GM21360 (cell line): ENCODE measurements around the gene LHX1.

ENCODE experiments used
- ATAC-seq: cut with Tn5 transposase; IDR thresholded peaks from one replicate; pipeline ENCODE4 v1.9.1; 2021; ENCODE audit warnings: mild to moderate bottlenecking, moderate library complexity; ENCODE audit not compliant: unreplicated experiment

LHX1 gene

DNA sequence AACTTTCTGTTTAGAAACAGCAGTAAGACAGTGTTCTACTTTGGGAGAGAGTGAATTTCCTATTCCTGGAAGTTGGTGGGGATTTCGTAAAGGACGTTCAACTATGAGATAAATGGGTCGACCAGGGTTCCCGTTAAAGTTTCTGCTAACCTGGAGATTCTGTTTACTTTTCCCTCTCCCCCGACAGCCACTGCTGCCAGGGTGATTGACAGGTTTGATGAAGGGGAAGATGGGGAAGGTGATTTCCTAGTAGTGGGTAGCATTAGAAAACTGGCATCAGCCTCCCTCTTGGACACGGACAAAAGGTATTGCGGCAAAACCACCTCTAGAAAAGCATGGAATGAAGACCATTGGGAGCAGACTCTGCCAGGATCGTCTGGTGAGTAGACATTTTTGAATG is 12.8 kb downstream of the LHX1 start:
- no peak for ATAC-seq

DNA sequence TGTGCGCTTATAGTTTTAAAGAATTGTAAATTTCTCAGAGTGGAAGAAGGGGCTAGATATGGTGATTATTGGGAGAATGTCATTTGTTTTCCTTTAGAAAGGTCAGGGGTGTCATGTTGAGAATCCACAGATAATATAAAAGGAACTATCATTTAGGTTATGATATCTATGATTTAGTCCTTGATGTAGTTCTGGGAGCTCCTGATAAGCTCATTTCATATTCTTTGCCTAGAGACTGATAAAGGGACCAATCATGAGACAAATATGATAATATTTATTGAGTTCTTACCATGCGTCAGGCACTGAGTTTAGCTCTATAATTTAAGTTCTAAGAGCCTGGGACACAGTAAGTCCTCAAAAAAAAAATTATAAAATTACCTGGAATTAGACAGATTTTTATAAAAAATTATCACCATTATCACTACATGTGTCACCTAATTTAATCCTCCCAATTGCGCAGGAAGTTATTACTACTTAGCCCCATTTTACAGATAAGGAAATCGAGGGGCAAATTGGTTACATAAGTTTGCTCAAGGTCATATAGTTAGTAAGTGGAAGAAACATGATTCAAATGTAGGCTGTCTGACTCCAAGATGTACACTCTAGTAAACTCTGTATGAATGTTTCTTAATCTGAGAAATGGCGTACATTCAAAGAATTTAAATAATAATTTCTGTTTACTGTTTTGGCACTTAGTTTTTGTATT is 14.0 kb downstream of the LHX1 start:
- ATAC-seq = no peak

DNA sequence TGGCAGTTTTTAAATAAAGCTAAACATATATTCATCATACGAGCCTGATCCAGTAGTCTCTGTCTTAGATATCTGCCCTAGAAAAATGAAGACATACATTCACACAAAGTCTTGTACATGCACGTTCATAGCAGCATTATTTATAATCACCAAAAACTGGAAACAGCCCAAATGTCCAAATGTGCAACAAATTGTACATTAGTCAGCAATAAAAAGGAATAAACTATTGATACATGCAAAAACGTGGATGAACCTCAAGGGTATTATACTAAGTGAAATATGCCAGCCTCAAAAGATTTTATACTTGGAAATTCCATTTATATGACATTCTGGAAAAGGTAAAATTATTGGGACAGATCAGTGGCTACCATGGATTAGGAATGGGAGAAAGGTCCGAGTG is 34.2 kb downstream of the LHX1 start:
- ATAC-seq = no peak

GRCh38 chr17:36972186-36972700 is 35.0 kb downstream of the LHX1 start:
- no peak for ATAC-seq

DNA sequence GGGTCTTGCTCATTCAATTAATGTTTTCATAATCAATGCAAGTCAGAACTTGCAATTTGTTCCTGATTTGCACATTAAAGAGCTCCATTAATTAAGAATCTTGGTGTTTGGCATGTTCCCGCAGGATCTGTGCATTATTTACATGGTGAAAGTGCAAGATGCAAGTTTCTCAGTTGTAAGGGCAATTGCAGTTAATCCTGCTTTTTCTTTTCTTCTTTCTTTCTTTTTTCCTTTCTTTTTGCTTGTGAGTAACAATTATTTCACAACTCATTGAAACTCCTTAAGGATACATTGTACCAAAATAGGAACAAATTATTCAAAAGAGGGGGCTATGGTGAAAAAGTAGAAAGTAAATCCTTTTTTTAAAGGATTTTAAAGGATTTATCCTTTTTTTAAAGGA is 35.6 kb downstream of the LHX1 start:
- ATAC-seq = no peak

- ATAC-seq = no peak
Measured at GRCh38 chr17:36975922-36976515, 38.7 kb downstream of the LHX1 start.

DNA sequence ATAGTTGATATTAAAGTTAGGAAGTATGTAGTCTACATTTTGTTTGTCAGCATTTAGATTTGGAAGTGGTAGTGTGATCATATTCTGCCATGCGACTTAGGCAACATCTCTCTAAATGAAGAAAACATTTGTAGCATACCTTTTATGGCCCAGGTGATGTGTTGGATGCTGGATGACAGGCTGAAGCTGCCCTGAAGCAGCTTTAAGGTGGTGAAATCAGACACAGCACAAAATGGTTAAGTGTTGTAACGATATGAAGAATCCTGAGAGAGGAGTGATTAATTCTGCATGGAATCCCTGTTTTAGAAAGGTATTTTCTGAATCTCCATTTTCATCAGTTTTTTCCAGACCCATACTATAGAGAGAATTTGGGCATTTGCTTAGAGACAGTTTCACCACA is 39.8 kb downstream of the LHX1 start:
- ATAC-seq = no peak

DNA sequence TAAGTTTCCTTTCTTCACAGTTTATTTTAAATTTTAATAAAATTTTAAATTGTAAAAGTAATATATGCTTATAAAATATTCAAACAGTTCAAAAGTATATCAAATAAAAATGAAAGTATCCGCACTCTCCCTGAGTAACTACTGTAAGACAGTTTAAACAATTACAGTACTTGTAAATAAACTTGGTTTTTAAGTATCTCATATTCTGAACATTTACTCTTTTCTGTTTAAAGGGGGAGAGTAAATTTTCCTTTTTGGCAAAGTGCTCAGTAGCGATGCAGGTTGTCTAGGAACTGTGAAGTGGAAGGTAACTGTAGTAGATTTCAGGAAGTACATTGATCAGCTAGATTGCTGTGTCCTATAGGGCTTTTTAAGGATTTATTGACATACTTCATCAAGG is 40.3 kb downstream of the LHX1 start:
- no peak for ATAC-seq

DNA sequence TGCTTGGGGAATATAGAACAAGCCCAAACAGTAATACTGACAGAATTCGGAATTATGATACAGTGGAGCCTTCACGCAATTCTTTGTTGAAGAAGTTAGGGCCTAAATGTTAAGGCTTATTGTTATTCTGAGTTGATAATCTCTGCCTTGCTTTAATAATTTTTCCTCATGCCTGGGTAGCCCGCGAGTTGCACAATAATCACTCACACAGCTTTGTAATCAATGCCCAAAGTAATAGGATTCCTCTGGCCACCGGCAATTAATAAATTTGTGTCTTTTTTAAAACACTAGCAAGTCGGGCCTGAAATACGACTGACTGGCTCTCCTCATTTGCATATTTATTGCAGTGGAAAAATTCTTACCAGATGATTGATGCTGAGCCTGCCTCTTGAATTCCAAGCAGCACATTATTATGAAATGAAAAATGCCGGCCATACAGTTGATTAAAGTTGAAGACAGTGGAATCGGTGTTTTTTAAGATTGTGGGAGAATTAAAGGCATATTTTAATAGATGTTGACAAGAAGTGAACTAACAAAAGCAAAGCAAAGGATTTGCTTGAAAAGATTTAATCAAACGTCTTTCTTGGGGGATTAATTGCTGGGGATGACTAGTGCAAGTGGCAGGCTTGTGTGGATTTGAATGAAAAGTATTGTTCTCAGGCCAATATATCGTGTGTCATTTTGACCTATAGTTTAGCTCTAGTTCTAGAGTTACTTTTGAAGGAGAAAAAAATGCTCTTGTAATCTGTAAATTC is 41.7 kb downstream of the LHX1 start:
- no peak for ATAC-seq

DNA sequence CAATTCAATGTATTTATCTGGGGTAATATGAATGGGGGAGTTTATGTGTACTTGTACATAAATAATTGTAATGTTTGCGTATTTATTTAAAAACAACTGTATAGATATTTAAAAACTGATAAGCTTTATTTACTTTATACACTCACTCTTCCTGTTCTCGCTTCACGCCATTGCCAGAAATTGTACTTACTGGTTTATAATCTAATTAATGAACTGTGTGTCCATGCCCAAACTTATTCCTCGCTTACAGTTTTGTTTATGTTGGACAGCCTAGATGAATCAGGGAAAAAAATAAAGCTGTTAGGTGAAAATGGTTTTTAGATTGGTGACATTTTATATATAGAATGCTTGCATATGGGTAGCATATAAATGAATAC is 42.3 kb downstream of the LHX1 start:
- no peak for ATAC-seq

GRCh38 chr17:36980280-36980761 is 43.0 kb downstream of the LHX1 start:
- no peak for ATAC-seq

GRCh38 chr17:36983618-36984017 is 46.3 kb downstream of the LHX1 start:
- no peak for ATAC-seq

DNA sequence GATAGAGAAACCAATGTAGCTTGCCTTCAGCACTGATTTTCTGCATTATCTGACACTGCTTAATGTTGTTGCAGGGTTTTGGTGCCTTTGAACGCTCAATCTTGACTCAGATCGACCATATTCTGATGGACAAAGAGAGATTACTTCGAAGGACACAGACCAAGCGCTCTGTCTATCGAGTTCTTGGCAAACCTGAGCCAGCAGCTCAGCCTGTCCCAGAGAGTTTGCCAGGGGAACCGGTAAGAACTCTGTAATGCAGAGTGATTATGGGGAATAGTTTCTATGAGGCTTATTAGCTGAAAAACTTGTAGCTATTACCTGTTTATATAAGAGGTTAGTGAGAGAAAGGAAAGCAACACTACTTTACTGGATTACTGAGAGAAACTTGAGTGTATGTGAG is 51.9 kb downstream of the LHX1 start:
- ATAC-seq = no peak

- ATAC-seq = no peak
Measured at GRCh38 chr17:36992701-36993100, 55.4 kb downstream of the LHX1 start.

- no peak for ATAC-seq
Measured at GRCh38 chr17:36993227-36993626, 56.0 kb downstream of the LHX1 start.
